Neural progenitor cell (in vitro differentiated cells): ENCODE measurements around the gene TP63.

Source experiments
- CTCF ChIP-seq: fragments of 200-600 bp; sonication (generic); IDR thresholded peaks from 2 replicates; pipeline ENCODE4 v1.5.1; 2017; ENCODE audit warnings: antibody characterized with exemption, mild to moderate bottlenecking
- EZH2 ChIP-seq: fragments of 200-600 bp; sonication (generic); IDR thresholded peaks from 2 replicates; pipeline ENCODE4 v1.6.1; 2017; ENCODE audit warnings: antibody characterized with exemption, mild to moderate bottlenecking, moderate library complexity

DNA sequence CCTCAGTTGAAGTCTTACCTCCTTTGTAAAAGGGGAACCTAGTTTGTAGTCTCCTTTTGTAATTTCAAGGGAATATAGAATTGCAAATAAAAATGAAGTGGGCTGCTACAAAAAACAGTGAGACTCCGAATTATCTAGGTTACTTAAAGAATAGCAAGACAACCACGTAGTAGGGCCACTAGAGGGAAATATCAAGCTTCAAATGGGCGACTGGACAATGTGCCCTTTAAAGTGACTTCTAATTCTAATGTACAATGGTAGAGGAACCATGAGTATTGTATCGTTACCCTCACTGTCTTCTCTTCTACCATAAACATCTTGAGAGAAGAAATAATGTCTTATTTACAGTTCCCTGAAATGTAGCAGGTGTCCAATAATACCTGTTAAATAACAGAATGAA lies 56.3 kb downstream of the TP63 start:
- TF ChIP-seq CTCF (peak; percentile 35), EZH2 (no peak)
